SU-DHL-6 (cell line): ENCODE data around the gene PRKG2.

Experiments
- H2AFZ ChIP-seq: fragments of 200-600 bp; sonication (generic); 2 replicates; pipeline ENCODE4 v1.6.1; 2014; ENCODE audit warnings: low read depth, mild to moderate bottlenecking, moderate library complexity, mixed read lengths, antibody characterized with exemption, low read length; ENCODE audit not compliant: severe bottlenecking
- H3F3A ChIP-seq: fragments of 200-600 bp; shearing (Covaris generic); 2 replicates; pipeline ENCODE4 v1.6.0; 2016; ENCODE audit warnings: antibody characterized with exemption, mild to moderate bottlenecking; ENCODE audit not compliant: insufficient read depth
- H3K27ac ChIP-seq: fragments of 200-600 bp; sonication (generic); 2 replicates; pipeline ENCODE4 v1.5.1; 2016; ENCODE audit warnings: low read depth, mild to moderate bottlenecking, low read length, moderate library complexity, mixed read lengths
- H3K27me3 ChIP-seq: fragments of 200-600 bp; sonication (generic), shearing (Covaris generic); 2 replicates; pipeline ENCODE4 v1.6.0; 2014; ENCODE audit warnings: mild to moderate bottlenecking, low read length
- H3K36me3 ChIP-seq: fragments of 200-600 bp; sonication (generic); 2 replicates; pipeline ENCODE4 v1.6.1; 2014; ENCODE audit warnings: mild to moderate bottlenecking, low read length, mixed read lengths
- H3K4me2 ChIP-seq: fragments of 300-600, 200-600 bp; shearing (Covaris generic), sonication (generic); 2 replicates; pipeline ENCODE4 v1.6.0; 2014; ENCODE audit warnings: low read length, low read depth, mild to moderate bottlenecking; ENCODE audit not compliant: poor library complexity, severe bottlenecking
- H3K4me3 ChIP-seq: fragments of 200-600 bp; sonication (generic); 2 replicates; pipeline ENCODE4 v1.5.1; 2014; ENCODE audit warnings: antibody characterized with exemption, low read length, mild to moderate bottlenecking, mixed read lengths; ENCODE audit not compliant: insufficient read depth, poor library complexity, severe bottlenecking
- H3K79me2 ChIP-seq: fragments of 200-600 bp; sonication (generic); 2 replicates; pipeline ENCODE4 v1.6.1; 2014; ENCODE audit warnings: mild to moderate bottlenecking, low read length, moderate library complexity; ENCODE audit not compliant: insufficient read depth
- H3K9ac ChIP-seq: fragments of 200-600 bp; sonication (generic); 2 replicates; pipeline ENCODE4 v1.7.0; 2014; ENCODE audit warnings: mild to moderate bottlenecking, low read length
- H3K9me2 ChIP-seq: fragments of 200-600 bp; sonication (generic); replicated peaks from 2 replicates; pipeline ENCODE4 v1.6.1; 2014; ENCODE audit warnings: low read length; ENCODE audit not compliant: insufficient read depth
- H3K9me3 ChIP-seq: fragments of 200-600 bp; sonication (generic); 2 replicates; pipeline ENCODE4 v1.6.1; 2014; ENCODE audit warnings: low read length, mixed read lengths; ENCODE audit not compliant: insufficient read depth
- H4K20me1 ChIP-seq: fragments of 200-600 bp; sonication (generic); 2 replicates; pipeline ENCODE4 v1.6.1; 2014; ENCODE audit warnings: low read depth, mild to moderate bottlenecking, antibody characterized with exemption, low read length, moderate library complexity, mixed read lengths
- CTCF ChIP-seq: fragments of 200-600 bp; sonication (generic); IDR thresholded peaks from one replicate; pipeline ENCODE4 v1.5.1; 2017; ENCODE audit warnings: antibody characterized with exemption, mild to moderate bottlenecking, low read length, moderate library complexity; ENCODE audit not compliant: insufficient read depth, poor library complexity, severe bottlenecking
- EZH2phosphoT487 ChIP-seq: fragments of 200-600 bp; sonication (generic), shearing (Covaris generic); conservative IDR thresholded peaks from 2 replicates; pipeline ENCODE4 v1.6.1; 2018; ENCODE audit warnings: mild to moderate bottlenecking, antibody characterized with exemption, low read length, moderate library complexity, mixed read lengths

PRKG2 gene

GRCh38 chr4:81257816-81258215 lies 42.8 kb upstream of the PRKG2 start:
- TF ChIP-seq CTCF = no peak
- no peak overlapping the region for H3K4me2 ChIP-seq
- no peaks in the 10 kb centered on the region for H3K79me2 ChIP-seq
- H3K4me3 ChIP-seq = no peak overlapping the region
- no peaks in the 10 kb centered on the region for H3K27me3 ChIP-seq
- no peaks in the 10 kb centered on the region for H3K36me3 ChIP-seq
- H3K9ac ChIP-seq = no peak overlapping the region
- H3K9me3 ChIP-seq = no peaks in the 10 kb centered on the region
- H2AFZ ChIP-seq = no peak overlapping the region
- H3K27ac ChIP-seq = no peak overlapping the region
- no peaks in the 10 kb centered on the region for H3K9me2 ChIP-seq
- no peaks in the 10 kb centered on the region for H4K20me1 ChIP-seq
- H3F3A ChIP-seq = no peaks in the 10 kb centered on the region

GRCh38 chr4:81257021-81257420 lies 42.0 kb upstream of the PRKG2 start:
- Histone ChIP-seq H3K36me3 (no peaks in the 10 kb centered on the region), H3K27me3 (no peaks in the 10 kb centered on the region), H2AFZ (no peak overlapping the region), H3K9me3 (no peaks in the 10 kb centered on the region), H3K4me2 (no peak overlapping the region), H3K9me2 (no peaks in the 10 kb centered on the region), H4K20me1 (no peaks in the 10 kb centered on the region), H3F3A (no peaks in the 10 kb centered on the region), H3K4me3 (no peak overlapping the region), H3K9ac (no peak overlapping the region), H3K27ac (no peak overlapping the region), H3K79me2 (no peaks in the 10 kb centered on the region)
- TF ChIP-seq CTCF (no peak), EZH2phosphoT487 (no peak)

GRCh38 chr4:81256059-81256970 lies 41.3 kb upstream of the PRKG2 start:
- Histone ChIP-seq H3K9me2 (no peaks in the 10 kb centered on the region), H3K9ac (no peak overlapping the region), H3F3A (no peaks in the 10 kb centered on the region), H3K27me3 (no peaks in the 10 kb centered on the region), H3K36me3 (no peaks in the 10 kb centered on the region), H3K9me3 (no peaks in the 10 kb centered on the region), H4K20me1 (no peaks in the 10 kb centered on the region), H3K4me2 (no peak overlapping the region), H3K27ac (no peak overlapping the region), H3K4me3 (no peak overlapping the region), H3K79me2 (no peaks in the 10 kb centered on the region), H2AFZ (no peak overlapping the region)
- TF ChIP-seq CTCF (no peak), EZH2phosphoT487 (no peak)
